ENCODE data around the gene ZNF555.

Gene ZNF555

DNA sequence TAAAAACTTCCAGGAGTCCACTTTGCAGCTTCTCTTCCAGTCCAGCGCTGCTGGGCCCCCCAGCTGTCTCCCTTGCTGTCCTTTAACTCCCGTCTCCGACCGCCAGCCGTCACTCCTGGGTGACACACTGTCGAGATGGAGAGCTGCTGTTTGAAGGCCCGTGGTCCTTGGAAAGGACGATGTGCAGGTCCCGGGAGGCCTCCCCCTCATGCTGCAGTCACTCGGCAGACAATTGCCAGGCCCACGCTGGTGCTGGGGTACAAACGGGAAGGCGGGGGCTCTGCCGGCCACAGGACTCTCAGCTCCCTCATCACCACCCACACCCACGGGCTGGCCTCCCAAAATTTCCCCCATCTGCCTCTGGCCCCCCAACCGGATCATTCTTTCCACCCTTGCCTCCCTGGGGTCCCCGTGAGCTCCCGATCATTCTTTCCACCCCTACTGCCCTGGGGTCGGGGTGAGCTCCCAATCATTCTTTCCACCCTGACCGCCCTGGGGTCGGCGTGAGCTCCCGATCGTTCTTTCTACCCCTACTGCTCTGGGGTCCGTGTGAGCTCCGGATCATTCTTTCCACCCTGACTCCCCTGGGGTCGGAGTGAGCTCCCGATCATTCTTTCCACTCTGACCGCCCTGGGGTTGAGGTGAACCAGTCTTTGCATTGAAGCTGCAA lies 37.7 kb upstream of the ZNF555 start:
- H3K4me3 ChIP-seq (ENCODE audit: low read length) = no peak overlapping the region
- TF ChIP-seq, protein P1, sequence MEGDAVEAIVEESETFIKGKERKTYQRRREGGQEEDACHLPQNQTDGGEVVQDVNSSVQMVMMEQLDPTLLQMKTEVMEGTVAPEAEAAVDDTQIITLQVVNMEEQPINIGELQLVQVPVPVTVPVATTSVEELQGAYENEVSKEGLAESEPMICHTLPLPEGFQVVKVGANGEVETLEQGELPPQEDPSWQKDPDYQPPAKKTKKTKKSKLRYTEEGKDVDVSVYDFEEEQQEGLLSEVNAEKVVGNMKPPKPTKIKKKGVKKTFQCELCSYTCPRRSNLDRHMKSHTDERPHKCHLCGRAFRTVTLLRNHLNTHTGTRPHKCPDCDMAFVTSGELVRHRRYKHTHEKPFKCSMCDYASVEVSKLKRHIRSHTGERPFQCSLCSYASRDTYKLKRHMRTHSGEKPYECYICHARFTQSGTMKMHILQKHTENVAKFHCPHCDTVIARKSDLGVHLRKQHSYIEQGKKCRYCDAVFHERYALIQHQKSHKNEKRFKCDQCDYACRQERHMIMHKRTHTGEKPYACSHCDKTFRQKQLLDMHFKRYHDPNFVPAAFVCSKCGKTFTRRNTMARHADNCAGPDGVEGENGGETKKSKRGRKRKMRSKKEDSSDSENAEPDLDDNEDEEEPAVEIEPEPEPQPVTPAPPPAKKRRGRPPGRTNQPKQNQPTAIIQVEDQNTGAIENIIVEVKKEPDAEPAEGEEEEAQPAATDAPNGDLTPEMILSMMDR (IDR thresholded peaks at IDR 0.05; ENCODE audit: insufficient read depth, low read depth, low read length, missing control alignments) = no peak
- DNase-seq (ENCODE audit: low read depth) = no peak

- no peak for DNase-seq (ENCODE audit: low read depth)
- H3K4me3 ChIP-seq (ENCODE audit: low read length) = no peak overlapping the region
- TF ChIP-seq, protein P1 (IDR thresholded peaks at IDR 0.05; ENCODE audit: insufficient read depth, low read depth, low read length, missing control alignments) = no peak
These were observed 36.9 kb upstream of the ZNF555 start for GRCh38 chr19:2804156-2805004.

DNA sequence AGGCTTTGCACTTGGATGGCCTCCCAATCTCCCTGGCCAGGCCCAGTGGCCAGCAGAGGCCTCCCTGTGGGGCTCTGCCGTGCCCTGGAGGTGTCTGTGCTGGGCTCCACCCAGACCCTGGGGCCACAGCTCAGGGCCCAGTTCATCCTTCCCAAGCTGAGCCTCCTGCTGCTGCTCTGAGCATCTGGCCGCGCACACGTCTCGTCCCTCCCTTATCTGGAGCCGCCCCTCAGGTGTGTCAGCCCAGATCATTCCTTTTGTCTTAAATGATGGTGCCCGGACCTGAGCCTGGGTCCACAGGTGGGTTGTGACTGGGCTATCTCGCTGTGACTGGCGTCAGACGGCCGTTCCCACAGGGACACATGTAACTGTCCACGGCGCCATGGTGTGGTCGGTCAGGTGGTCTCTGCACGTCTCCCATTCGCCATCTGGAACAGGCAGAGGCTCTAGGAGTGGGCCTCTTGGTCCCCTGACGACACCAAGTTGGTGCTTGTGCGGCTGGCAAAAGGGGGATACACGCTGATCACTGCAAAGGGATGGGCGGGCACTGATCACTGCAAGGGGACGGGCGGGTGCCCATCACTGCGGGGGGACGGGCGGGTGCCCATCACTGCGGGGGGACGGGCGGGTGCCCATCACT lies 35.9 kb upstream of the ZNF555 start:
- TF ChIP-seq, protein P1 (IDR thresholded peaks at IDR 0.05; ENCODE audit: insufficient read depth, low read depth, low read length, missing control alignments) = no peak
- no peak overlapping the region for H3K4me3 ChIP-seq (ENCODE audit: low read length)
- DNase-seq (ENCODE audit: low read depth) = no peak

- H3K4me3 ChIP-seq (ENCODE audit: low read length) = no peak overlapping the region
- TF ChIP-seq, protein P1 (IDR thresholded peaks at IDR 0.05; ENCODE audit: insufficient read depth, low read depth, low read length, missing control alignments) = no peak
- no peak for DNase-seq (ENCODE audit: low read depth)
These were observed 35.2 kb upstream of the ZNF555 start for GRCh38 chr19:2805991-2806649.

DNA sequence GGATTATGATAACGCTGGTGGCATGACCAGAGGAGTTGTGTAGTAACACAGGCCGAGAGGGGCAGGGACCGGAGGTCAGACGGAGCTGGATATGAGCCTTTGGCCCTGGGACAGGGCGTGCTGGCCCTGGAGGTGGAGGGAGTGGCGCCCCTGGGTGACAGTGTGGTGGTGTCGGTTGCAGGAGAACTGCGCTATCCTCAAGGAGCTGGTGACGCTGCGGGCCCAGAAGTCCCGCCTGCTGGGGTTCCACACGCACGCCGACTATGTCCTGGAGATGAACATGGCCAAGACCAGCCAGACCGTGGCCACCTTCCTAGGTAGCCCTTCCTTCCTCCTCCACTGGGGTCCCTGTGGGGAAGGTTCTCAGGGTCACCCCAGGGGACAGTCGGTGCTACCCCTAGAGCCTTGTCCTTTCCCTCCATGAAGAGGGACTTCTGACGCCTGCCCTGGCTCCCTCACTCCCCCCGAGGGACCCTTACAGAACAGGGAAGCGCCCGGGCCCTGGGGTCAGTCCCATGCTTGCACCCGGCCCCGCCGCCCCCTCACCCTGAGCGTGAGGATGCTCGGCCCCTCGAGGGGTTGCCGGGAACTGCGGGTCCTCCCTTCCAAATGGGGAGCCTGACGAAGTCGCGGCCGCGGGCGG lies 34.4 kb upstream of the ZNF555 start:
- no peak for DNase-seq (ENCODE audit: low read depth)
- TF ChIP-seq, protein P1 (IDR thresholded peaks at IDR 0.05; ENCODE audit: insufficient read depth, low read depth, low read length, missing control alignments) = no peak
- no peak overlapping the region for H3K4me3 ChIP-seq (ENCODE audit: low read length)

DNA sequence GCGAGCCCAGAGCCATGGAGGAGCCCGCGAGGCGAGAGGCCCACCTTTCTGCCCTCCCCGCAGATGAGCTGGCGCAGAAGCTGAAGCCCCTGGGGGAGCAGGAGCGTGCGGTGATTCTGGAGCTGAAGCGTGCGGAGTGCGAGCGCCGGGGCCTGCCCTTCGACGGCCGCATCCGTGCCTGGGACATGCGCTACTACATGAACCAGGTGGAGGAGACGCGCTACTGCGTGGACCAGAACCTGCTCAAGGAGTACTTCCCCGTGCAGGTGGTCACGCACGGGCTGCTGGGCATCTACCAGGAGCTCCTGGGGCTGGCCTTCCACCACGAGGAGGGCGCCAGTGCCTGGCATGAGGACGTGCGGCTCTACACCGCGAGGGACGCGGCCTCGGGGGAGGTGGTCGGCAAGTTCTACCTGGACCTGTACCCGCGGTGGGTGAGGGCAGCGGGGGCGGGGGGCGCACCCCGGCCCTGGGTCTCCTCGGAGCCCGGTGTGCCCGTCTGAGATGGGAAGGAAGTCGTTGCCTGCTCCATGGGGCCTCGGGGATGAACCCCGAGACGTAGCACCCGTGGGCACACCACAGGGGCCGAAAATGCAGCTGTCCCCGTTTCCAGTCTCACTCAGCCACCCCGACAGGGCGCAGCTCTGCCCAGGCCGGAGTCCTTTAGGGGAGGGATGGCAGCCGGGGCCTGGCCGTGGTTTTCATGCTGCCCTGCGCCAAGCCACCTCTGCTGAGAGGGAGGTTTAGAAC lies 33.7 kb upstream of the ZNF555 start:
- no peak for DNase-seq (ENCODE audit: low read depth)
- H3K4me3 ChIP-seq (ENCODE audit: low read length) = no peak overlapping the region
- TF ChIP-seq, protein P1 (IDR thresholded peaks at IDR 0.05; ENCODE audit: insufficient read depth, low read depth, low read length, missing control alignments) = no peak

Data from epithelial cell of esophagus (primary cell).